Peyer's patch (tissue), 4 donors: ENCODE data around the gene IFNAR1. TPM values are rescaled to one million over a fixed set of nuclear protein-coding genes. Genes with fewer than 3 reads are reported as not detected.

Experiments used
- DNase-seq, 3 donors: peaks; one replicate each; pipeline ENCODE4 v3.0.0-alpha.2; 2017 to 2019
- H3K27ac ChIP-seq, 4 donors: fragments of 200-600 bp; sonication (generic); one replicate each; pipeline ENCODE4 v1.5.1; 2016 to 2019
- H3K27me3 ChIP-seq, 2 donors: fragments of 200-600 bp; sonication (generic); one replicate each; pipeline ENCODE4 v1.5.1; 2019
- H3K36me3 ChIP-seq, 3 donors: fragments of 200-600 bp; sonication (generic); one replicate each; pipeline ENCODE4 v1.5.1; 2016 to 2019
- H3K4me1 ChIP-seq, 4 donors: fragments of 200-600 bp; sonication (generic); one replicate each; pipeline ENCODE4 v1.5.1; 2016 to 2019
- H3K4me3 ChIP-seq, 4 donors: fragments of 200-600 bp; sonication (generic); 1 replicate in 3 of 4; 2 replicates in 1 of 4; pipeline ENCODE4 v1.5.1; 2016 to 2019; ENCODE audit warnings: mild to moderate bottlenecking in 1 of 4
- H3K9me3 ChIP-seq, 4 donors: fragments of 200-600 bp; sonication (generic); one replicate each; pipeline ENCODE4 v1.5.1; 2016 to 2019; ENCODE audit warnings: mild to moderate bottlenecking in 1 of 4
- CTCF ChIP-seq, 6 experiments: fragments of 450-650 bp in 4 of 6; fragments of 200-600 bp in 2 of 6; sonication (generic) in 1 of 6; IDR thresholded peaks; one replicate each; pipeline ENCODE4 v1.5.1; 2017 to 2019; ENCODE audit warnings: antibody characterized with exemption in 6 of 6, mild to moderate bottlenecking in 3 of 6, moderate library complexity in 1 of 6
- POLR2A ChIP-seq, 2 donors: fragments of 450-650 bp; IDR thresholded peaks; one replicate each; pipeline ENCODE4 v1.5.1; 2017; ENCODE audit warnings: antibody characterized with exemption in 2 of 2, mild to moderate bottlenecking in 2 of 2, moderate library complexity in 2 of 2
- total RNA-seq, 4 donors: library from RNA; depleted of rRNA; stranded (reverse); fragments of >200 nt; gene quantifications; one replicate each; pipeline ENCODE4 v1.1.0, GENCODE V29; 2016

Gene IFNAR1
- total RNA-seq, 4 donors from 2014 or later = 14.9 to 23.1 (median 21.9) TPM

DNA sequence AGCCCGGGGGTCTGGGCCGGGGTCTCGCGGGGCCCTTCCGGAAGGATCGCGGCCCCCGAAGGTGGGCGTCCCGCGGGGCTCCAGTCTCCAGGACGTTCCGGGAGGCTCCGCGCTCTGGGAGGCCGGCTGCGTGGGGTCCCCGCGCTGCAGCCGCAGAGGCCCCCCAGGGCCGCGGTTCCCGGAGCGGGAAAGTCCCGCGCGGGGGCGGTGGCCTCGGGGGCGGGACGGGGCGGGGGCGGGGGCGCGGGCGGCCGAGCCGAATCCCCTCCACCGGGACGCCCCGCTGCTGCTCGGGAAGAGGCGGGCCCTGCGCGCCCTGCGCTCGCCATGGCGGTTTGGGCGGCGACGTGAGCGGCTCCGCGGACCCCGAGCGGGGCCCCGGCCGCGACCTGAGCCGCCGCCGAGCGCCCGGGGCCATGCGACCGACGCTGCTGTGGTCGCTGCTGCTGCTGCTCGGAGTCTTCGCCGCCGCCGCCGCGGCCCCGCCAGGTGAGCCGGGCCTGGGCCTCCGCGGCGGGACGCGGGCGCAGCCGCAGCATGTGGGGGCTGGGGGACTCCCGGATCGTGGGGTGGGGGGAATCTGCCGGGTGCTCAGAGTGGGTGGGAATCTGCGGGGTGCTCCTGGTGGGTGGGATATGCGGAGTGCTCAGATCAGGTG is 78.5 kb downstream of the IFNAR1 start, which contains the start of gene IFNGR2:
TSS of gene IFNGR2 (plus strand) at position 286 of the 658 bp plus-strand sequence. CDS start at position 417, 131 bp downstream.
- Histone ChIP-seq H3K27me3 (no peaks in the 10 kb centered on the region), H3K27ac (peak within 1 kb of the TSS; percentile 96 to 99 (median 98)), H3K9me3 (no peaks in the 10 kb centered on the region), H3K4me1 (peaks cover 0 to 35% (median 11%) of the 10 kb centered on the region in 4 donors), H3K36me3 (no peaks in the 10 kb centered on the region), H3K4me3 (peak within 1 kb of the TSS; percentile 85 to 97 (median 94))
- DNase-seq = peak; percentile 48 to 69 (median 68)
- TF ChIP-seq CTCF (IDR thresholded peaks at IDR 0.05) = no peak
- TF ChIP-seq POLR2A (IDR thresholded peaks at IDR 0.05) = peak in 1 of 2 donors; percentile 24

DNA sequence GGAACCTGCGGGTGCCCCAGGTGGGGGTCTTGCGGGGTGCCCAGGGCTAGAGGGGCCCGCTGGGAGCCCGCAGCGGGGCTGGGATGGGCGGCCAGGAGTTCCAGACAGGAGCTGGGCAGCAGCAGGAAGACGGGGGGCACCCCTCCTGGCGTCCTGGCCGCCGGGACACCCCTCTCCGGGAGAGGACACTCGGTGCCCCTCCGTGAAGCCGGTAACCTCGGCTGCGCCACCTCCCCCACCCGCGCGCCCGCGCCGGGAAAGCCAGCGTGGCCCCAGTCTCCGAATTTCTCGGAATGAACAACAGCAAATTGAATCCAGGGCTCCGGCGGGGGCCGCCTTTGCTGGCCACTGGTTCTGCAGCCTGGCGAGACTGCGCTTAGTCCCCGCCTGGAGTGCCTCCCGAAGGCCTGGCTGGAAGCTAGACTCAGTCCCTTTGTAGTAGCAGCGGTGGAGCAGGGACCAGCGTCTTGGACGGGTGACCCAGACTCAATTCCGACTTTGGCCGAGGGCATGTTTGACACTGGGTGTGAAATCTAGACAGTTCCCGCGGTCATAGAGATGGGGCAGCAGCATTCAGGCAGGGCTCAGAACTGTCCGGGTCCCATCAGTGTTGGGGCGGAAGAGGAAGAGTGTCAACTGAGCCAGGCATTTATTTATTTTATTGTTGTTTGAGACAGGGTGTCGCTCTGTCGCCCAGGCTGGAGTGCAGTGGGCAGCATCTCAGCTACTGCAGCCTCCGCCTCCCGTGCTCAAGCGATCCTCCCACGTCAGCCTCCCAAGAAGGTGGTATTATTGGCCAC is 79.2 kb downstream of the IFNAR1 start:
- H3K36me3 ChIP-seq = no peaks in the 10 kb centered on the region
- TF ChIP-seq POLR2A (IDR thresholded peaks at IDR 0.05) (peak; percentile 63 to 64), CTCF (IDR thresholded peaks at IDR 0.05) (peak in 2 of 6 experiments; percentile 4 to 12)
- peak; percentile 61 to 81 (median 79) for DNase-seq
- no peaks in the 10 kb centered on the region for H3K9me3 ChIP-seq
- peak overlapping the region; percentile 85 to 97 (median 94) for H3K4me3 ChIP-seq
- H3K4me1 ChIP-seq = peaks cover 0 to 36% (median 11%) of the 10 kb centered on the region in 4 donors
- H3K27me3 ChIP-seq = no peaks in the 10 kb centered on the region
- peak overlapping the region; percentile 96 to 99 (median 98) for H3K27ac ChIP-seq

DNA sequence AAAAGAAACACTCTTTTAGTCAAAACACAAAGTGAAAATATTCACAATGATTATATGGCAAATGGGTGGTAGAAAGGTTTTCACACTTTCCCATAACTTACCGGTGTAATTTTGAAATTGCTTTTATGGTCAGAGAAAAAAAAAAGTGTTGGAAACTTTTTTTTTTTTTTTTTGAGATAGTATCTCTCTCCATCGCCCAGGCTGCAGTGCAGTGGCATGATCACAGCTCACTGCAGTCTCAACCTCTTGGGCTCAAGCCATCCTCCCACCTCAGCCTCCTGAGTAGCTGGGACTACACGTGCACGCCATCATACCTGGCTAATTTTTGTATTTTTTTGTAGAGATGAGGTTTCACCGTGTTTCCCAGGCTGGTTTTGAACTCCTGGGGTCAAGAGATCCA is 81.7 kb downstream of the IFNAR1 start:
- H3K36me3 ChIP-seq = peaks cover 0 to 11% (median 0%) of the 10 kb centered on the region in 3 donors
- no peak for TF ChIP-seq POLR2A (IDR thresholded peaks at IDR 0.05)
- TF ChIP-seq CTCF (IDR thresholded peaks at IDR 0.05) = no peak
- no peaks in the 10 kb centered on the region for H3K9me3 ChIP-seq
- no peak for DNase-seq
- no peaks in the 10 kb centered on the region for H3K27me3 ChIP-seq
- H3K4me1 ChIP-seq = peaks cover 0 to 39% (median 11%) of the 10 kb centered on the region in 4 donors
- peak overlapping the region in 1 of 4 donors; percentile 25 for H3K4me3 ChIP-seq
- H3K27ac ChIP-seq = peak overlapping the region in 1 of 4 donors; percentile 98

Other genes with a start within 250 kb of the IFNAR1 start
- gene IFNAR2, start 95.0 kb upstream of the IFNAR1 start, total RNA-seq = 10 to 100 TPM in 2 of 4 donors, 1 to 10 TPM in 2; 6.6 to 13.2 (median 9.7) TPM
- 10 to 100 TPM in 3 of 4 donors, 1 to 10 TPM in 1; 6.6 to 95.6 (median 74.0) TPM for gene IL10RB, start 58.6 kb upstream of the IFNAR1 start, total RNA-seq
- 10 to 100 TPM; 53.7 to 96.3 (median 67.6) TPM for gene IFNGR2, start 78.4 kb downstream of the IFNAR1 start, total RNA-seq
- 100 to 1,000 TPM in 1 of 4 donors, 10 to 100 TPM in 3; 64.4 to 116 (median 94.7) TPM for gene TMEM50B, start 155.0 kb downstream of the IFNAR1 start, total RNA-seq
- gene DNAJC28, start 166.7 kb downstream of the IFNAR1 start, total RNA-seq = 1 to 10 TPM in 3 of 4 donors, not detected in 1; 1.9 to 4.4 (median 2.5) TPM
- 10 to 100 TPM; 45.4 to 69.0 (median 61.7) TPM for gene GART, start 217.1 kb downstream of the IFNAR1 start, total RNA-seq
- 1,000 to 10,000 TPM in 1 of 4 donors, 100 to 1,000 TPM in 3; 285 to 1,432 (median 485) TPM for gene SON, start 218.1 kb downstream of the IFNAR1 start, total RNA-seq